ENCODE results near the gene PTPRN2. TPM values are rescaled to one million over a fixed set of nuclear protein-coding genes. Genes with fewer than 3 reads are reported as not detected.

Gene PTPRN2
- polyA plus RNA-seq, 1 experiment = 0.31 TPM

DNA sequence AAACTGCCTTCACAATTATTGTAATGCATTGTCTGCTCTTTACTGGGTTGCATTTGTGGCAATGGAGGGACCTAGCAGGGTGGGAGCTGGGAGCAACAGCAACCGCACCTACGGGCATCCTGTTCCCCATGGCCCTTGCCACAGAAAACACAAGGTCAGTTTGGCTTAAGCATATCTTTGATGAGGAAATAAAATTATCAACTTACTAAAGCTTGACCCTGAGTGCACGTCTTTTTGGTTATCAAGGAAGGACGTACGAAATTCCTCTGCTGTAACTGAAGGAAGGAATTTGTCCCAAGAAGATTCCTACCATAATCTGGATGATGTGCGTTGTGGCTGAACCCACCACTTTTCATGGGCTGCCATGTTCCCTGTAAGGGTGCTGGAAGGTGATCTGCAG is 19.9 kb upstream of the PTPRN2 start:
- CTCF ChIA-PET = no interaction called here

DNA sequence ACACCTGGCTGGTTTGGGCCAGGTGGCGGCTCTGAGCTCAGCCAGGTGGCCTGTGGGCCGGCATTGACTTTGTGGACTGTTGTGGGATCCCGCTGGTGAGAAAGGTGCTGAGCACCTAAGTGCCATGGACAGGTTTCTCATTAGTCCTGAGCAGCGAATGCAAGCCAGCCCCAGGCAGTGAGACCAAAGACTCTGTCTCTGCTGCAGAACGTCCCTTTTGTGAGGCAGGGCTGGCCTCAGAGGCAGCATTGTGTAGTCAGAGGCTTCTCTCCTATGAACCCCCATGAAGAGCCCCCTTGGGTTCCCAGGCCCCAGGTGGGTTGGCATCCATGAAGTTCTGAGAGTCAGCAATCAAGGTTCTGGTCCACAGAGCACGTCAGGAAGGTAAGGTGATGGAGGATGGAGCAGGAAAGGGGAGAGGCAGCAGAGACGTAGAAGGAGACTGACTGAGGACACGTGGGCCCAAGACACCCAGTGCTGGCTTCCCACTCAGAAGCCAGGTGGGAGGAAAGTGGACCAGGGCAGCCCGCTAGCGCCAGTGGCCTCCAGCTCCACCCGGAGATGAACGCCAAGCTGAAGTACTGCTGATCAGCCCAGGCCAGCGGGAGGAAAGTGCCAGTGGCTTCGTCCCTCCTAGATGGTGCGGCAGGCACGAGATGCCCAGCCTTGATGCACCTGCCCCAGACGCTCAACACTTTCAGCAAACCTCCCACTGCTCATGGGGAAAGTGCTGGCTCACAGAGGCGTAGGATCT is 19.2 kb upstream of the PTPRN2 start:
- Histone ChIP-seq H3K36me3 (ENCODE audit: control insufficient read depth, insufficient read depth, low read length) (no peaks in the 10 kb centered on the region), H3K27me3 (ENCODE audit: control insufficient read depth, insufficient read depth, low read length) (no peaks in the 10 kb centered on the region), H3K4me3 (ENCODE audit: low read depth, low read length) (no peak overlapping the region)
- DNase-seq (ENCODE audit: low read depth) = no peak
- CTCF ChIA-PET = interaction anchor here (1.6 kb wide), 1 partner anchor 8 kb away, joined by 4 read pairs; no protein-coding TSS in a partner anchor
- TF ChIP-seq, protein P1, sequence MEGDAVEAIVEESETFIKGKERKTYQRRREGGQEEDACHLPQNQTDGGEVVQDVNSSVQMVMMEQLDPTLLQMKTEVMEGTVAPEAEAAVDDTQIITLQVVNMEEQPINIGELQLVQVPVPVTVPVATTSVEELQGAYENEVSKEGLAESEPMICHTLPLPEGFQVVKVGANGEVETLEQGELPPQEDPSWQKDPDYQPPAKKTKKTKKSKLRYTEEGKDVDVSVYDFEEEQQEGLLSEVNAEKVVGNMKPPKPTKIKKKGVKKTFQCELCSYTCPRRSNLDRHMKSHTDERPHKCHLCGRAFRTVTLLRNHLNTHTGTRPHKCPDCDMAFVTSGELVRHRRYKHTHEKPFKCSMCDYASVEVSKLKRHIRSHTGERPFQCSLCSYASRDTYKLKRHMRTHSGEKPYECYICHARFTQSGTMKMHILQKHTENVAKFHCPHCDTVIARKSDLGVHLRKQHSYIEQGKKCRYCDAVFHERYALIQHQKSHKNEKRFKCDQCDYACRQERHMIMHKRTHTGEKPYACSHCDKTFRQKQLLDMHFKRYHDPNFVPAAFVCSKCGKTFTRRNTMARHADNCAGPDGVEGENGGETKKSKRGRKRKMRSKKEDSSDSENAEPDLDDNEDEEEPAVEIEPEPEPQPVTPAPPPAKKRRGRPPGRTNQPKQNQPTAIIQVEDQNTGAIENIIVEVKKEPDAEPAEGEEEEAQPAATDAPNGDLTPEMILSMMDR (IDR thresholded peaks at IDR 0.05; ENCODE audit: insufficient read depth, low read depth, low read length) = no peak
- POLR2A ChIA-PET = no interaction called here

More for the DNA sequence above, 19.9 kb upstream of the PTPRN2 start:
- POLR2A ChIA-PET = no interaction called here
- Histone ChIP-seq H3K27me3 (ENCODE audit: control insufficient read depth, insufficient read depth, low read length) (no peaks in the 10 kb centered on the region), H3K36me3 (ENCODE audit: control insufficient read depth, insufficient read depth, low read length) (no peaks in the 10 kb centered on the region), H3K4me3 (ENCODE audit: low read depth, low read length) (no peak overlapping the region)
- DNase-seq (ENCODE audit: low read depth) = no peak
- TF ChIP-seq, protein P1 (IDR thresholded peaks at IDR 0.05; ENCODE audit: insufficient read depth, low read depth, low read length) = no peak

DNA sequence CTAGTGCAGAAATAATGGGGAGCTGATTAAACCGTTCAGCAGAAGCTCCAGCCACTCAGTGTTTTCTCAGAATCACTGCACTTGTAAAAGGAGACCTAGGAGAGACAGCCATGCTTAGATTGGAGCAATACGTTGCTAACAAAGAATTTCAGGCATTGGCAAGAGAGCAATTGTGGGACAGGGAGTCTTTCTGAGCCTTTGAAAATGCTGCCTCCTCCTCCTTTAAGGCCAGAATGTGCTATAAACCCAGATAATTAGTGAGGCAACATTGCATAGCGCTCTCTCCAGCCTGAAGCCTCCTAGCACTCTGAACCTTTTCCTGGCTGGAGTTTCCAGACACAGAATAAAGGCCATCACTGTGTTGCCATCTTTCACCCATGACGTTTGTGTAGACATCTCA is 18.5 kb upstream of the PTPRN2 start:
- no peak for DNase-seq (ENCODE audit: low read depth)
- POLR2A ChIA-PET = no interaction called here
- CTCF ChIA-PET = interaction anchor here (1.6 kb wide), 1 partner anchor 9 kb away, joined by 4 read pairs; no protein-coding TSS in a partner anchor
- Histone ChIP-seq H3K4me3 (ENCODE audit: low read depth, low read length) (no peak overlapping the region), H3K27me3 (ENCODE audit: control insufficient read depth, insufficient read depth, low read length) (no peaks in the 10 kb centered on the region), H3K36me3 (ENCODE audit: control insufficient read depth, insufficient read depth, low read length) (no peaks in the 10 kb centered on the region)
- TF ChIP-seq, protein P1 (IDR thresholded peaks at IDR 0.05; ENCODE audit: insufficient read depth, low read depth, low read length) = no peak

DNA sequence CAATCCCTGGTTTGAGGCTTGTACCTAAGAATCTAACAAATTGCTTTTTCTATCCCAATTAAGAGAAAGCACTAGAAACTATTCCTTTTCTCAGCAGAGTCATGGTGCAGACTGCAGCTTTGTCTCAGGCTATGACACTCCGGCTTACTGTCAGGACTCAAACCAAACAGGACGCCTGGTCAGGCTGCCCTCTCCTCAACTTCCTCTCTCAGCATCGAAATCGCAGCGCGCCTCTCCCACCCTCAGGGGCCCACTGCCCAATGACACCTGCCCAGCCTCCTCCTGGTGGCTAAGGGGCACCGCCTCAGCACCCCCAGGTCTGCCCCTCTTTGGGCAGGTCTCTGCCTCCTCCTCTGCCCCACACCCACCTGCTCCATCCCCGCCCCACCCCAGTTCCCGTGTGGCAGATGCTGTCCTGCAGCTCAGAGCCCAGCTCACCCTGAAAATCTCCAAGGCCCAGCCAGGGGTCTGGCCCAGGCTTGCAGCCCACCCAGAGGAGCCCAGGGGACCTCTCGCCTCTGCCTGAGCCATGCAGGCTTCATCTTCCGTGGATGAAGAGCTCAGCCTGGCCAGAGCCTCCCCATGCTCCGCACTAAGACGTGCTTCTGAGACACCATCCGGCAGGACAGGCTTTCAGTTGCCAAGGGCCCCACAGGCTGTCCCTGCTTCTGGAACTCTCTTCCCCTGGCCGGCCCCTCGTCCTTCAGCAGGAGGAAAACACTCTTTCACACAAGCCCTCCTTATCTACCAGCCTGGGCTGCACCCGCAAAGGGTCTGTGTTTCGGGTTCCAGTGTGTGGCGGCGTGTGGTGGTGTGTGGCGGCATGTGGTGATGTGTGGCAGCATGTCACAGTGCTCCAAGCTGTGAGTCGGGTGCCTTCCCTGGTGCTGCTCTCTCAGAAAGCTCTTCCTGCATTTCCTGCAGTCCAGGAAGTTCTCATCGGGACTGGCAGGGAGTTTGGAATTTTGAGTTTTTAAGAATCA is 16.4 kb upstream of the PTPRN2 start:
- Histone ChIP-seq H3K4me3 (ENCODE audit: low read depth, low read length) (no peak overlapping the region), H3K36me3 (ENCODE audit: control insufficient read depth, insufficient read depth, low read length) (no peaks in the 10 kb centered on the region), H3K27me3 (ENCODE audit: control insufficient read depth, insufficient read depth, low read length) (no peaks in the 10 kb centered on the region)
- no peak for DNase-seq (ENCODE audit: low read depth)
- TF ChIP-seq, protein P1 (IDR thresholded peaks at IDR 0.05; ENCODE audit: insufficient read depth, low read depth, low read length) = no peak
- ChIA-PET POLR2A (no interaction called here), CTCF (interaction anchor here (1.4 kb wide), 1 partner anchor 12 kb away, joined by 3 read pairs; no protein-coding TSS in a partner anchor)

Measured in BJ (cell line).